GM10266 (cell line): ENCODE results near the gene DBP.

Experiments used
- DNase-seq: peaks from one replicate; pipeline ENCODE4 v3.0.0; 2012; ENCODE audit errors: extremely low spot score
- TF ChIP-seq, protein P1 (sequence below): IDR thresholded peaks from 2 replicates; pipeline ENCODE4 v1.5.1; 2012; ENCODE audit warnings: mild to moderate bottlenecking, low read depth; ENCODE audit not compliant: control insufficient read depth, insufficient read depth; ENCODE audit errors: missing control alignments

DBP gene

DNA sequence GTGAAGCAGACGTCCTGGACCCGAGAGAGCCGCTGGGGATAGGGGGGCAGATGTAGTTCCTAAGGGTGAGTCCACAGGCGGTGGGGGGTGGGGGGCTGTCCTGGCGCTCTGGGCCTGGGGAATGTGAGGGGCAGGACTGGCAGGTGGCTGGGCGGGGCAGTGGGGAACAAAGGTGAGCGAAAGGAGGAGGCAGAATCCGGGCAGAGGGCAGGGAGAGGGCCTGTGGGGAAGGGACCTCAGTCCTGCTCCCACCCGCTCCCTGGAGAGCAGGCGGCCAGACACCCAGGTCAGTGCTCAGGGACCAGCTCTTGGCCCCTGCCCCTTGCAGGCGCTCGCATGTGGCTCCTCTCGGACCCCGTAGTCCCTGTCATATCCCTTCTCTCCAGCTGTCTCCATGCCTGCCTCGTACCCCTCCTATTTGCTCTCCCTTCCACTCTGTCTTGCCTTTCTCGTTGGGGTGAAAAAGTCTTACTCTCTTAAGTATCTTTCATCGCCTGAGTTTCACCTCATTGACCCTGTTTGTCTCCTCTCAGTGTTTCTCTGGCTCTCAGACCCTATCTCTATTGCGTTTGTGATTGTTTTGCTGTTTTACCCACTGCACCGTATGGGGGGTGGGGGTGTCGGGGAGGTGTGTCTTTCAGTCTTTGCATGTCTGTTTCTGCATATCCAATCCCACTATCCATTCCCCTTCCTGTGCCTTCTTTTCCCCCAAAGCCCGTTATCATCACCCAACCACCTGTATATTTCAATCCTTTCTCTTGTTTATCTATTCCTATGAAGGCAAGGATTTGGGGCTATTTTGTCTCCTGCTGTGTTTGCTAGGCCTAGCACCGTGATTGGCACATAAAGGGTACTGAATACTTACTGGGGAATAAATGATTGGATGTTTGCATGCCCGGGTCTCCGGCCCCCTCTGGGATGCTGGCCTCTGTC, 12.1 kb downstream of the DBP start:
- TF ChIP-seq, protein P1, sequence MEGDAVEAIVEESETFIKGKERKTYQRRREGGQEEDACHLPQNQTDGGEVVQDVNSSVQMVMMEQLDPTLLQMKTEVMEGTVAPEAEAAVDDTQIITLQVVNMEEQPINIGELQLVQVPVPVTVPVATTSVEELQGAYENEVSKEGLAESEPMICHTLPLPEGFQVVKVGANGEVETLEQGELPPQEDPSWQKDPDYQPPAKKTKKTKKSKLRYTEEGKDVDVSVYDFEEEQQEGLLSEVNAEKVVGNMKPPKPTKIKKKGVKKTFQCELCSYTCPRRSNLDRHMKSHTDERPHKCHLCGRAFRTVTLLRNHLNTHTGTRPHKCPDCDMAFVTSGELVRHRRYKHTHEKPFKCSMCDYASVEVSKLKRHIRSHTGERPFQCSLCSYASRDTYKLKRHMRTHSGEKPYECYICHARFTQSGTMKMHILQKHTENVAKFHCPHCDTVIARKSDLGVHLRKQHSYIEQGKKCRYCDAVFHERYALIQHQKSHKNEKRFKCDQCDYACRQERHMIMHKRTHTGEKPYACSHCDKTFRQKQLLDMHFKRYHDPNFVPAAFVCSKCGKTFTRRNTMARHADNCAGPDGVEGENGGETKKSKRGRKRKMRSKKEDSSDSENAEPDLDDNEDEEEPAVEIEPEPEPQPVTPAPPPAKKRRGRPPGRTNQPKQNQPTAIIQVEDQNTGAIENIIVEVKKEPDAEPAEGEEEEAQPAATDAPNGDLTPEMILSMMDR, result no peak
- no peak for DNase-seq

DNA sequence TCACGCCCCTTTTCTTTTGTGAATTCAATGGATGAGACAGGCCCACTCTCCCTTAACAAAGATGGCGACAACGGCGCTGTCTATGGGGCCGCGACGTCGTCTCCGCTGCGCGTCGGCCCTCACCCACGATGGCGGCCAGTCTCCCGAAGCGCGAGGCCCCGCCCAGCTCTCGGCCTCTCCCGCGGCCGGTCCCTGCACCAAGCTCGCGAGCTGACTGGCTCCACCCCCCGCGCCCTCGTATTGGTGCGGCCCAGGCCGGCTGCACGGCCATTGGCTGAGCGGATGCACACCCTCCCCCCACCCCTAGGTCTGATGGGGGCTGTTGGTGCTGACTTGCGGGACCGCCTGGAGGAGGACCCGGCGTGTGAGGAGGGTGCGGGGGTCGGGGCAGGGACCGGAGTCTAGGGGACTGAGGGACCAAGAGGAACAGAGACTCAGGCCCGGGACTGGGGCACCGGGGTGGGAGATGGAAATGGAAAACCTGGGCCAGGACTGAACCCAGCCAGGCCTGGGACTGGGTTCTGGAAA, 13.0 kb downstream of the DBP start:
- TF ChIP-seq, protein P1, result no peak
- peak; percentile 96 for DNase-seq

DNA sequence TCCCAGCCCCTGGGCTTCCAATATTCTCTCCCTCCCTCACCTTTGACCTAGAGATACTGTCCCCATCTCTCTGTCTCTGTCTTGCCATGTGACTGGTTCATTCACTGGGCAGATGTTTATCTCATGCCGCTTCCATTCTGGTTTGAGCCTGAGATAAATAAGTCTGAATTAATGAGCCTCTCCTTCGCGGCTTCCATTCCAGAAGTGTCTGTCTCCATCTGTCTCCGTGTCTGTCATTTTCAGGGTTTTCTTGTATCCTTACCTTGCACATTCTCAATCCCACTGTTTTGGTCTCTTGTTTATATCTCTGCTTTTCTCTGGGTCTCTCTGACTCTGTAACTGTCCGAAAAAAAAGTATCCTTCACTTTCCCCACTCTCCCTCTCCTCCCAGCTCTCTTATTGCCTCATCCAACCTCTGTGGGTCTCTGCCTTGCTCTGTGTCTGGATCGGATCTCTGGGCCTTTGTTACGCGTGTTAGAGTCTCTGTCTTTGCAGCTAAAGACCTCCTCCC, 13.6 kb downstream of the DBP start:
- TF ChIP-seq, protein P1, result no peak
- no peak for DNase-seq

- TF ChIP-seq, protein P1, result no peak
- no peak for DNase-seq
These were observed 17.2 kb downstream of the DBP start for GRCh38 chr19:48619692-48620585.

GRCh38 chr19:48618916-48619691, 18.1 kb downstream of the DBP start, which contains the start of the genes RPL18 and SPHK2:
Gene RPL18, minus strand, starts transcription at chr19:48619178. Its CDS starts 35 bp downstream, at chr19:48619143.
Gene SPHK2, plus strand, starts transcription at chr19:48619506. Its CDS starts 1,009 bp downstream, at chr19:48620515.
- TF ChIP-seq, protein P1, result no peak

DNA sequence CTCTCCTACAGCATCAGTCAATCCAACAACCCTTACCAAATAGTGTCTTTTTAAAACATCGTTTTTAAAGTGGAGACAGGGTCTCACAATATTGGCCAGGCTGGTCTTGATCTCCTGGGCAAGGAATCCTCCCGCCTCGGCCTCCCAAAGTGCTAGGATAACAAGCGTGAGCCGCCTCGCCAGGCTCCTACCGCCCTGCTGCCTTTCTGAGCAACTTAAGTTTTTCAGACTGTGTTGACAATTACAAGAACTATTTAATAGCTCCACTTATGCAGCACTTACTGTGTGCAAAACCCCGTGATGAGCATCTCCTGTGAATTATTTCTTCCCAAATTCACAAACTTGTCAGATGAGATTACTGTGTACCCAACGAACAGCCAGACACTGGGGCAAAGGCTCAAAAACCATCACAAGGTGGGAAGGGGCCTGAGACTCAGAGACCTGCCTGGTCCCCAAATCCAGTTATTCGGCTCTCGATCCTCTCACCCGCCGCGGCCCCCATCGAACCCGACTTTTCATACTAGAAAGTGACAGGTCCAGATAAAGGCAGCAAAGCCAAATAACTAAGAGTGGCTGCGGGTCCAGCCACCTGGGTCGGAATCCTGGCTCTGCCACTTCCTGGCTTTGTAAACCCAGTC, 18.8 kb downstream of the DBP start:
- DNase-seq, result no peak
- TF ChIP-seq, protein P1, result no peak

More at GRCh38 chr19:48618916-48619691, 18.1 kb downstream of the DBP start, which contains the start of the genes RPL18 and SPHK2:
- peak; percentile 98 for DNase-seq
